ENCODE results near the gene DYRK3. TPM values are rescaled to one million over a fixed set of nuclear protein-coding genes. Genes with fewer than 3 reads are reported as not detected.

The DYRK3 gene
- total and polyA plus RNA-seq, 2 of the 8 experiments (the other 6 are each of a cell fraction or from before 2014, with no cell fraction given), result 2.1 to 8.5 TPM

GRCh38 chr1:206663832-206664652 lies 28.7 kb downstream of the DYRK3 start (continued):
- TF ChIP-seq ATF2 (IDR thresholded peaks at IDR 0.05; ENCODE audit: low read length) (0 out of 2 replicates have a peak, but pooled peaks have one; percentile 31), CTCF (IDR thresholded peaks at IDR 0.05; ENCODE audit: control extremely low read depth in 1 of 3, insufficient read depth in 1 of 3, low read depth in 1 of 3, low read length in 3 of 3) (peak; percentile 72 to 91 (median 87))

Data from H1 (cell line).